Measurements from ENCODE around the gene SLC2A4. TPM values are rescaled to one million over a fixed set of nuclear protein-coding genes. Genes with fewer than 3 reads are reported as not detected.

Gene SLC2A4
- total RNA-seq, 1 donor from 2014 or later, result not detected

DNA sequence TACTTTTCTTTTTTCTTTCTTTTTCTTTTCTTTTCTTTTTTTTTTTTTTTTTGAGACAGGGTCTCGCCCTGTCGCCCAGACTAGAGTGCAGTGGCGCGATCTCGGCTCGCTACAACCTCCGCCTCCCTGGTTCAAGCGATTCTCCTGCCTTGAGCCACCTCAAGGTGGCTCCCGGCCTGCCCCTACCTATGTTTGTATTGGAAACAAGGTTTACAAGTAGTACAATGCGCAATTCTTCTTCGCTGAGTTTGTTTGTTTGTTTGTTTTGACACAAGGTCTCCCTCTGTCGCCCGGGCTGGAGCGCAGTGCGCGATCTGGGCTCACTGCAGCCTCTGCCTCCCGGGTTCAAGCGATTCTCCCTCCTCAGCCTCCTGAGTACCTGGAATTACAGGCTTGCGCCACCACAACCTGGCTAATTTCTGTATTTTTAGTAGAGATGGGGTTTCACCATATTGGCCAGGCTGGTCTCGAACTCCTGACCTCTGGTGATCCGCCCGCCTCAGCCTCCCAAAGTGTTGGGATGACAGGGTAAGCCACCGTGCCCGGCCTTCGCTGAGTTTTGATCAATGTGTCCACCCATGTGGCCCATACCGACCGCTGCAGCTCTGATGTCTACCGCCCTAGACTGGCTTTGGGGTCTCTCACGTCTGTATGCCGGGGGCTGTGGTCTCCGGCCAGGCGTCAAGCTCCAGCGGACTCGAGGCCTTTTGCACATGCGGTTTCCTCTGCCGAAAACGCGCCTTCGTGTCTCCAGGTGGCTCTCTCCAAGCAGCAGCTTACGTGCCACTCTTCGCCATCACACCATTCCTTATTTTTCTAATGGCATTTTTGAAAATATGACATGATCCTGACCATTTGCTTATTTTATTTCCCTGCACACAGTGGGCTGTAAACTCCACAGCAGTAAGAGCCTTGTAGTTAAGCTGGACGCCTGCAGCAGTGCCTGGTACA, 14.0 kb downstream of the SLC2A4 start:
- no peaks in the 10 kb centered on the region for H3K9me3 Mint-ChIP-seq
- H3K4me3 Mint-ChIP-seq, result peak overlapping the region; percentile 70
- no peak overlapping the region for H3K27ac Mint-ChIP-seq
- peaks cover 20% of the 10 kb centered on the region for H3K27me3 Mint-ChIP-seq
- ChIA-PET CTCF (interaction anchor here (0.6 to 3.5 kb wide), 21 partner anchors 8 to 294 kb away, joined by 3 to 38 read pairs (median 6); partner anchors contain the start of genes ACADVL, ACAP1, DLG4 and GPS2), POLR2A (interaction anchor here (1.0 to 2.2 kb wide), 11 partner anchors 10 to 392 kb away, joined by 3 to 14 read pairs (median 5); partner anchors contain the start of genes ACAP1, EIF5A, SLC16A13 and SLC2A4)
- intact Hi-C loops (cut with micrococcal nuclease), result loop anchor here (1.0 to 5.0 kb wide), 5 partner anchors 15 to 249 kb away; partner anchors contain the start of gene CLDN7
- TF ChIP-seq, protein P1, sequence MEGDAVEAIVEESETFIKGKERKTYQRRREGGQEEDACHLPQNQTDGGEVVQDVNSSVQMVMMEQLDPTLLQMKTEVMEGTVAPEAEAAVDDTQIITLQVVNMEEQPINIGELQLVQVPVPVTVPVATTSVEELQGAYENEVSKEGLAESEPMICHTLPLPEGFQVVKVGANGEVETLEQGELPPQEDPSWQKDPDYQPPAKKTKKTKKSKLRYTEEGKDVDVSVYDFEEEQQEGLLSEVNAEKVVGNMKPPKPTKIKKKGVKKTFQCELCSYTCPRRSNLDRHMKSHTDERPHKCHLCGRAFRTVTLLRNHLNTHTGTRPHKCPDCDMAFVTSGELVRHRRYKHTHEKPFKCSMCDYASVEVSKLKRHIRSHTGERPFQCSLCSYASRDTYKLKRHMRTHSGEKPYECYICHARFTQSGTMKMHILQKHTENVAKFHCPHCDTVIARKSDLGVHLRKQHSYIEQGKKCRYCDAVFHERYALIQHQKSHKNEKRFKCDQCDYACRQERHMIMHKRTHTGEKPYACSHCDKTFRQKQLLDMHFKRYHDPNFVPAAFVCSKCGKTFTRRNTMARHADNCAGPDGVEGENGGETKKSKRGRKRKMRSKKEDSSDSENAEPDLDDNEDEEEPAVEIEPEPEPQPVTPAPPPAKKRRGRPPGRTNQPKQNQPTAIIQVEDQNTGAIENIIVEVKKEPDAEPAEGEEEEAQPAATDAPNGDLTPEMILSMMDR (IDR thresholded peaks at IDR 0.05), result no peak
- peaks cover 24% of the 10 kb centered on the region for H3K4me1 Mint-ChIP-seq
- no peaks in the 10 kb centered on the region for H3K36me3 Mint-ChIP-seq (ENCODE audit: low read depth)
- ATAC-seq (ENCODE audit: low read depth) (no peak), DNase-seq (no peak)

DNA sequence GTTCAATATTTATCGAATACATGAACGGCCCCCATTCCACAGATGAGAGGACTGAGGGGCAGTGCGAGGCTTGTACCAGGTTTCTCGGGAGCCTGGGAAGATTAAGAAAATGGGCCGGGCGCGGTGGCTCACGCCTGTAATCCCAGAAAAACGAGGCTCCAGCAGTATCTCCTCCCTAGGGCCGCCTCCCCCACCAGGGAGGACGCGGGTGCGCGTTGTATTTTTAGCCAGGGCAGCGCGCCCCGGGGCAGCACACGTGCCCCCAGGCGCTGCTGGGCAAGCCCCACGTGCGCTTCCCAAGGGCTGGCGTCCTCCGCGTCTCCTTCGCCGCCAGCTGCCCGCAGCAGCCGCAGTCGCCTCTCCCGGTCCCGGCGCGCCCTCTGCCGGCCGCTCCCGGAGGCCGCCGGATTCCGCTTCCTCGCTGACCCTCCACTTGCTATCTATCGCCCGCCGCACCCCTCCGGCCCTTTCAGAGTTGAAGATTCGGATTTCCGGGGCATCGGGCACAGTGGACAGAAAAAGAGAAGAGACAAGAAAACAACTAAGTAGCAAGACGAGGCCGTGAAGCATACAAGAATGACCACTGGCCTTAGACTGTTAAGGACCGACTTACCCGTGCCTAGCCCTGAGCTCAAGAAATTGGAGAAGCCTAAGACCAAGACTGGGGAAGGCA, 14.8 kb downstream of the SLC2A4 start:
- intact Hi-C loops (cut with micrococcal nuclease), result loop anchor here (1.0 to 5.0 kb wide), 5 partner anchors 16 to 250 kb away; partner anchors contain the start of gene CLDN7
- Mint-ChIP-seq H3K36me3 (ENCODE audit: low read depth) (no peaks in the 10 kb centered on the region), H3K4me3 (peak overlapping the region; percentile 32), H3K4me1 (peaks cover 24% of the 10 kb centered on the region), H3K9me3 (no peaks in the 10 kb centered on the region), H3K27me3 (peaks cover 18% of the 10 kb centered on the region), H3K27ac (no peak overlapping the region)
- ChIA-PET CTCF (interaction anchor here (0.6 to 3.5 kb wide), 24 partner anchors 9 to 293 kb away, joined by 3 to 38 read pairs (median 6); partner anchors contain the start of genes ACADVL, ACAP1, DLG4 and GPS2), POLR2A (interaction anchor here (0.6 to 2.2 kb wide), 19 partner anchors 9 to 391 kb away, joined by 3 to 14 read pairs (median 4); partner anchors contain the start of genes ACAP1, EIF5A, GABARAP and GPS2)
- peak; percentile 49 for ATAC-seq (ENCODE audit: low read depth)
- TF ChIP-seq, protein P1 (IDR thresholded peaks at IDR 0.05), result peak; percentile 29
- peak; percentile 75 for DNase-seq

DNA sequence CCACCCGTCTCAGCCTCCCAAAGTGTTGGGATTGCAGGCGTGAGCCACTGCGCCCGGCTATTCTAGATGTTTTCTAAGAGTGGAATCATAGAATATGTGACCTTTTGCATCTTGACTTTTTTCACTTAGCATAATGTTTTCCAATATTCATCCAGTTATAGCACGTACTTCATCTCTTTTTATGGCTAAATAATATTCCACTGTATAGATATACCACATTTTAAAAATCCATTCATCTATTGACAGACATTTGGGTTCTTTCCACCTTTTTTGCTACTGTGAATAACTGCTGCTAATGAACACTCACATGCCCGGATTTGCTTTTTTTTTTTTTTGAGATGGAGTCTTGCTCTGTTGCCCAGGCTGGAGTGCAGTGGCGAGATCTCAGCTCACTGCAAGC, 22.7 kb downstream of the SLC2A4 start:
- POLR2A ChIA-PET, result interaction anchor here (0.7 to 1.8 kb wide), 7 partner anchors 15 to 476 kb away, joined by 3 to 6 read pairs (median 4); partner anchors contain the start of genes ACAP1, POLR2A and TP53

DNA sequence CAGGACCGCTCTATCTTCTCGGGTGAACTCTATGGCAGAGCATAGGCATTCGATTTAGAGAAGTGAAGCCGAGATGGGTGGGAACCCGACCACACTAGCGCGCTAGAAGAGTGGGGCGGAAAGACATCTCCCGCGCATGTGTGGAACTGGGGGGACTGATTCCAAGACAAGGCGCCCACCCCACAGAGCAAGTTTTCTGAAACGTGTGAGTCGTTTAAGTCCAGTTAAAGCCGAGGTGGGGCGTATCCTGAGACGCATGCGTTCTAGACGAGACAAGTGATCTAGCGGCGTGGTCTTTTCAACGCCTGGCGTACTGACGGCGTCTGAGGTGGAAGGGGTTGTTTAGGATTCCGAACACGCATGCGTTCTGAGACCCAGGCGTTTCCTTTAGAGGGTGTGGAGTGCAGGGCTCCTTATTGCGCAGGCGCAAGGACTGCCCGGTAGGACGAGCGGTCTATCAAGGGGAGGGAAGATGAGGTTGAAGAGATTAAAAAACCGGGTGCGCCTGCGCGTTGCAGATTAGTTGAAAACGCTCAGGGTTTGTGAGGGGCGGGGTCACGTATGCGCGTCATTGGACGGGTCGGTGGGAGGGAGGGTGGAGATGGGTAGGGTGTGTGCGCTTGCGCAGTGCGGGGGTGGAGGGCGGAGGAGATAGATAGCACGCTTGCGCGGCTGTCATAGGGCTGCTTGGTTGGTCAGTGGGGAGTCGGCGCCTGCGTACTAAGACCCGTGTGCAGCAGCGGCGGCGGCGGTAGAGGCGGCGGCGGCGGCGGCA, 25.6 kb downstream of the SLC2A4 start, which contains the start of gene EIF5A:
Gene EIF5A, plus strand, starts transcription at position 718 of the 775 bp plus-strand sequence. CDS start 2,008 bp downstream, outside the sequence.
- Mint-ChIP-seq H3K27ac (peak within 1 kb of the TSS; percentile 99), H3K9me3 (no peaks in the 10 kb centered on the region), H3K36me3 (ENCODE audit: low read depth) (peaks cover 48% of the 10 kb centered on the region), H3K4me3 (peak within 1 kb of the TSS; percentile 96), H3K4me1 (peaks cover 38% of the 10 kb centered on the region), H3K27me3 (no peaks in the 10 kb centered on the region)
- intact Hi-C loops (cut with micrococcal nuclease), result loop anchor here (1.0 to 2.0 kb wide), 13 partner anchors 8 to 380 kb away; partner anchors contain the start of genes ELP5, GABARAP, GPS2 and NEURL4
- ATAC-seq (ENCODE audit: low read depth), result peak; percentile 72
- DNase-seq, result peak; percentile 98
- CTCF ChIA-PET, result interaction anchor here (2.0 kb wide), 1 partner anchor 11 kb away, joined by 11 read pairs; no protein-coding TSS in a partner anchor
- TF ChIP-seq, protein P1 (IDR thresholded peaks at IDR 0.05), result no peak
- POLR2A ChIA-PET, result interaction anchor here (0.6 to 3.0 kb wide), 7 partner anchors 11 to 380 kb away, joined by 3 to 13 read pairs (median 3); partner anchors contain the start of genes ACAP1 and TP53

More for the DNA sequence above, 22.7 kb downstream of the SLC2A4 start:
- Mint-ChIP-seq H3K9me3 (no peaks in the 10 kb centered on the region), H3K4me1 (peaks cover 11% of the 10 kb centered on the region), H3K27me3 (peaks cover 2% of the 10 kb centered on the region), H3K27ac (no peak overlapping the region), H3K36me3 (ENCODE audit: low read depth) (peaks cover 20% of the 10 kb centered on the region), H3K4me3 (peak overlapping the region; percentile 24)
- intact Hi-C loops (cut with micrococcal nuclease), result no loop called here
- TF ChIP-seq, protein P1 (IDR thresholded peaks at IDR 0.05), result no peak
- ATAC-seq (ENCODE audit: low read depth) (no peak), DNase-seq (no peak)
- CTCF ChIA-PET, result interaction anchor here (1.4 kb wide), 1 partner anchor 258 kb away, joined by 3 read pairs; no protein-coding TSS in a partner anchor

Measured in activated B cell treated with CpG ODN at 0.5 μM for 24 hours (primary cell).